ENCODE data around the gene OGFR.
A peak's percentile ranks its signal among the peaks of the same experiment; 100 is the strongest.

Gene OGFR

GRCh38 chr20:62859721-62860120 lies 55.1 kb downstream of the OGFR start:
- DNase-seq (ENCODE audit: low read depth in 2 of 2): no peak

GRCh38 chr20:62860391-62860923 lies 55.8 kb downstream of the OGFR start:
- no peak for DNase-seq (ENCODE audit: low read depth in 2 of 2)

GRCh38 chr20:62860924-62861691 lies 56.5 kb downstream of the OGFR start:
- DNase-seq (ENCODE audit: low read depth in 2 of 2): no peak

- DNase-seq (ENCODE audit: low read depth in 2 of 2): peak; percentile 91 to 94
Observed at GRCh38 chr20:62861726-62862336, 57.2 kb downstream of the OGFR start, which contains the start of gene TCFL5. TSS of gene TCFL5 (minus strand) at chr20:62861822. CDS start at chr20:62861670, 152 bp downstream.

Data from stimulated activated CD4-positive, alpha-beta T cell treated with anti-CD3 and anti-CD28 coated beads, Interleukin-1b, Interleukin-23, amount 100 ng/mL, for 1 hour (primary cell).